SU-DHL-6 (cell line): ENCODE results near the gene RASL11B.

Experiments
- EZH2phosphoT487 ChIP-seq: fragments of 200-600 bp; sonication (generic), shearing (Covaris generic); conservative IDR thresholded peaks from 2 replicates; pipeline ENCODE4 v1.6.1; 2018; ENCODE audit warnings: mild to moderate bottlenecking, antibody characterized with exemption, low read length, moderate library complexity, mixed read lengths
- TF ChIP-seq, protein P1 (sequence below): fragments of 200-600 bp; sonication (generic); IDR thresholded peaks from one replicate; pipeline ENCODE4 v1.5.1; 2017; ENCODE audit warnings: antibody characterized with exemption, mild to moderate bottlenecking, low read length, moderate library complexity; ENCODE audit not compliant: insufficient read depth, poor library complexity, severe bottlenecking

- TF ChIP-seq, protein P1, sequence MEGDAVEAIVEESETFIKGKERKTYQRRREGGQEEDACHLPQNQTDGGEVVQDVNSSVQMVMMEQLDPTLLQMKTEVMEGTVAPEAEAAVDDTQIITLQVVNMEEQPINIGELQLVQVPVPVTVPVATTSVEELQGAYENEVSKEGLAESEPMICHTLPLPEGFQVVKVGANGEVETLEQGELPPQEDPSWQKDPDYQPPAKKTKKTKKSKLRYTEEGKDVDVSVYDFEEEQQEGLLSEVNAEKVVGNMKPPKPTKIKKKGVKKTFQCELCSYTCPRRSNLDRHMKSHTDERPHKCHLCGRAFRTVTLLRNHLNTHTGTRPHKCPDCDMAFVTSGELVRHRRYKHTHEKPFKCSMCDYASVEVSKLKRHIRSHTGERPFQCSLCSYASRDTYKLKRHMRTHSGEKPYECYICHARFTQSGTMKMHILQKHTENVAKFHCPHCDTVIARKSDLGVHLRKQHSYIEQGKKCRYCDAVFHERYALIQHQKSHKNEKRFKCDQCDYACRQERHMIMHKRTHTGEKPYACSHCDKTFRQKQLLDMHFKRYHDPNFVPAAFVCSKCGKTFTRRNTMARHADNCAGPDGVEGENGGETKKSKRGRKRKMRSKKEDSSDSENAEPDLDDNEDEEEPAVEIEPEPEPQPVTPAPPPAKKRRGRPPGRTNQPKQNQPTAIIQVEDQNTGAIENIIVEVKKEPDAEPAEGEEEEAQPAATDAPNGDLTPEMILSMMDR, result no peak
- no peak for TF ChIP-seq EZH2phosphoT487
Measured at GRCh38 chr4:52904421-52904820, 42.3 kb downstream of the RASL11B start.
